WTC11 (cell line): Measurements from ENCODE around the gene SNRPB2. TPM values are rescaled to one million over a fixed set of nuclear protein-coding genes. Genes with fewer than 3 reads are reported as not detected.

Experiments
- ATF6 ChIP-seq: sonication (generic); formaldehyde crosslinking; IDR thresholded peaks from 2 replicates; pipeline ENCODE4 v1.8.1; 2023; ENCODE audit warnings: mild to moderate bottlenecking, missing genetic modification reagents
- CREM ChIP-seq: sonication (generic); formaldehyde crosslinking; IDR thresholded peaks from 2 replicates; pipeline ENCODE4 v1.8.1; 2022; ENCODE audit warnings: mild to moderate bottlenecking, missing genetic modification reagents, moderate library complexity
- FOXJ3 ChIP-seq: sonication (generic); formaldehyde crosslinking; IDR thresholded peaks from 2 replicates; pipeline ENCODE4 v1.9.0; 2021; ENCODE audit warnings: missing genetic modification reagents, mild to moderate bottlenecking, borderline replicate concordance
- GABPB1 ChIP-seq: sonication (generic); formaldehyde crosslinking; IDR thresholded peaks from 2 replicates; pipeline ENCODE4 v1.8.1; 2023; ENCODE audit warnings: mild to moderate bottlenecking, missing genetic modification reagents
- GTF2I ChIP-seq: fragments of 250-450 bp; sonication (Bioruptor Pico); conservative IDR thresholded peaks from 2 replicates; pipeline ENCODE4 v1.4.0; 2021; ENCODE audit warnings: mild to moderate bottlenecking
- HMGA2 ChIP-seq: fragments of 250-450 bp; sonication (Bioruptor Pico); IDR thresholded peaks from 2 replicates; pipeline ENCODE4 v1.4.0; 2021; ENCODE audit warnings: mild to moderate bottlenecking, moderate library complexity
- IRF2 ChIP-seq: sonication (generic); formaldehyde crosslinking; IDR thresholded peaks from 2 replicates; pipeline ENCODE4 v1.8.0; 2022; ENCODE audit warnings: low read depth, missing genetic modification reagents, borderline replicate concordance
- JAZF1 ChIP-seq: fragments of 250-450 bp; sonication (Bioruptor Pico); IDR thresholded peaks from 2 replicates; pipeline ENCODE4 v1.9.0; 2021; ENCODE audit warnings: moderate library complexity, mild to moderate bottlenecking, inconsistent platforms
- MYBL2 ChIP-seq: sonication (generic); formaldehyde crosslinking; IDR thresholded peaks from 2 replicates; pipeline ENCODE4 v1.8.1; 2023; ENCODE audit warnings: mild to moderate bottlenecking, moderate library complexity, missing genetic modification reagents
- NFATC4 ChIP-seq: fragments of 250-450 bp; sonication (Bioruptor Pico); IDR thresholded peaks from 2 replicates; pipeline ENCODE4 v1.9.0; 2021; ENCODE audit warnings: mild to moderate bottlenecking
- NR2C2 ChIP-seq: sonication (generic); formaldehyde crosslinking; IDR thresholded peaks from 2 replicates; pipeline ENCODE4 v1.8.0; 2022; ENCODE audit warnings: mild to moderate bottlenecking, missing genetic modification reagents
- PRDM15 ChIP-seq: sonication (generic); formaldehyde crosslinking; IDR thresholded peaks from 2 replicates; pipeline ENCODE4 v1.8.0; 2022; ENCODE audit warnings: missing genetic modification reagents
- SMAD4 ChIP-seq: sonication (generic); formaldehyde crosslinking; IDR thresholded peaks from 2 replicates; pipeline ENCODE4 v1.8.0; 2022; ENCODE audit warnings: mild to moderate bottlenecking, missing genetic modification reagents
- SP1 ChIP-seq: sonication (generic); formaldehyde crosslinking; conservative IDR thresholded peaks from 2 replicates; pipeline ENCODE4 v1.8.1; 2022; ENCODE audit warnings: missing genetic modification reagents
- TEAD1 ChIP-seq: sonication (generic); formaldehyde crosslinking; IDR thresholded peaks from 2 replicates; pipeline ENCODE4 v1.8.0; 2022; ENCODE audit warnings: mild to moderate bottlenecking, missing genetic modification reagents
- TP53 ChIP-seq: sonication (generic); formaldehyde crosslinking; IDR thresholded peaks from 2 replicates; pipeline ENCODE4 v1.8.1; 2023; ENCODE audit warnings: mild to moderate bottlenecking, missing genetic modification reagents
- ZBTB21 ChIP-seq: sonication (generic); formaldehyde crosslinking; IDR thresholded peaks from 2 replicates; pipeline ENCODE4 v1.8.1; 2023; ENCODE audit warnings: mild to moderate bottlenecking, missing genetic modification reagents, borderline replicate concordance
- ZNF138 ChIP-seq: sonication (generic); formaldehyde crosslinking; conservative IDR thresholded peaks from 2 replicates; pipeline ENCODE4 v1.8.1; 2022; ENCODE audit warnings: mild to moderate bottlenecking, moderate library complexity, missing genetic modification reagents
- ZNF232 ChIP-seq: sonication (generic); formaldehyde crosslinking; IDR thresholded peaks from 2 replicates; pipeline ENCODE4 v1.8.0; 2022; ENCODE audit warnings: mild to moderate bottlenecking, missing genetic modification reagents
- ZNF263 ChIP-seq: sonication (generic); formaldehyde crosslinking; IDR thresholded peaks from 2 replicates; pipeline ENCODE4 v1.8.1; 2022; ENCODE audit warnings: low read depth, mild to moderate bottlenecking, moderate library complexity, missing genetic modification reagents
- ZNF317 ChIP-seq: sonication (generic); formaldehyde crosslinking; IDR thresholded peaks from 2 replicates; pipeline ENCODE4 v1.8.1; 2023; ENCODE audit warnings: low read depth, mild to moderate bottlenecking, moderate library complexity, missing genetic modification reagents, borderline replicate concordance
- ZNF416 ChIP-seq: fragments of 250-450 bp; sonication (Bioruptor Pico); IDR thresholded peaks from 2 replicates; pipeline ENCODE4 v1.9.0; 2021; ENCODE audit warnings: mild to moderate bottlenecking, inconsistent platforms
- total RNA-seq: library from RNA; stranded (reverse); gene quantifications from 3 replicates; pipeline ENCODE4 v1.2.3, GENCODE V29; 2021
- TF ChIP-seq, protein P1 (sequence below): sonication (generic); formaldehyde crosslinking; IDR thresholded peaks from 2 replicates; pipeline ENCODE4 v1.8.1; 2022; ENCODE audit warnings: mild to moderate bottlenecking, missing genetic modification reagents, moderate library complexity, borderline replicate concordance
- TF ChIP-seq, protein P2 (sequence below): fragments of 250-450 bp; sonication (Bioruptor Pico); IDR thresholded peaks from 2 replicates; pipeline ENCODE4 v1.9.0; 2021; ENCODE audit warnings: mild to moderate bottlenecking, borderline replicate concordance
- TF ChIP-seq, protein P3 (sequence below): sonication (generic); formaldehyde crosslinking; IDR thresholded peaks from 2 replicates; pipeline ENCODE4 v1.8.1; 2022; ENCODE audit warnings: missing genetic modification reagents, borderline replicate concordance
- TF ChIP-seq, protein P4 (sequence below): sonication (generic); formaldehyde crosslinking; IDR thresholded peaks from 2 replicates; pipeline ENCODE4 v1.8.0; 2022; ENCODE audit warnings: mild to moderate bottlenecking, missing genetic modification reagents

SNRPB2 gene
- total RNA-seq, 1 experiment from 2014 or later: 88.3 TPM

DNA sequence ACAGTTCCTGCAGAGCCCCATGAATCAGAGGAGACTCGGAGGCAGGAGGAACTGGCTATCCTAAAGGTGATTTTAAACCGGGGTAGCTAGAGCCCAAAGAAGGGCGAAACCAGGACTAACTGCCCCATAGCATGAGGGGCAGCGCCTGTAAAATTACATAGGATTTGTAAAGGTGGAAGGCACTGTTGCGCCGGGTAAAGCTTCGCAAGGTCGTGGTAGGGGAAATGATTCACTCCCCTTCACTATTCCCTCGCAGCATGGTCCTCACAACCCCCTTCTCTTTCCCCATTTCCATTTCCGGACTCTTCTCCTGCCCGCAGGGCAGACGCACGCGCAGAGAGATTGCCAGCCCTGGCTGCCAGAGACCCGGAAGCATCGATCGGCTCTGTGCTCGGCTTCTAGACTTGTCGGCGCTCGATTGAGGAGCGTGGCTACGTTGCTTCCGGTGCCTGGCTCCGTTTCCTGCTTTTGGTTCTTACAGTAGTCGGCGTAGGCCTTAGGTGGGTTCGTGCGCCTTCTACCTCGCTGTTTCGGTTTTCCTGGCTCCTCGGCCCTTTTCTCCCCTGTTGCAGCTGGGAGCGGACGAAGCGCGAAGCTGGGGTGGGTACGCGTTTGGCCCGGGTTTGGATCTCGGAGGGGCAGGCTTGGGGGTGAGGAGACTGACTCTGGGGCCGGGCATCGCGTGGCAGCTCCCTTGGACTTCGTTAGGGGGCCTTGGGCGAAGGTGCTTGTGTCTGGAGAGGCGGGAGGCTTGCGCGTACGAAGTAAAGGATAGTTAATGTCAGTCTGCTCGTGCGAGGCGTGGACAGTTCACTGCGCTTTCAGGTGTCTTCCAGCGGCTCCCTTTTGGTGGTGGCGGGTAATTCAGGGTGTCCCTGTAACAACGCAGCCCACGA lies at the start of gene SNRPB2 (continued):
- peak; percentile 79 for TF ChIP-seq SP1 (CRISPR knock-in tag)
- TF ChIP-seq, protein P1, sequence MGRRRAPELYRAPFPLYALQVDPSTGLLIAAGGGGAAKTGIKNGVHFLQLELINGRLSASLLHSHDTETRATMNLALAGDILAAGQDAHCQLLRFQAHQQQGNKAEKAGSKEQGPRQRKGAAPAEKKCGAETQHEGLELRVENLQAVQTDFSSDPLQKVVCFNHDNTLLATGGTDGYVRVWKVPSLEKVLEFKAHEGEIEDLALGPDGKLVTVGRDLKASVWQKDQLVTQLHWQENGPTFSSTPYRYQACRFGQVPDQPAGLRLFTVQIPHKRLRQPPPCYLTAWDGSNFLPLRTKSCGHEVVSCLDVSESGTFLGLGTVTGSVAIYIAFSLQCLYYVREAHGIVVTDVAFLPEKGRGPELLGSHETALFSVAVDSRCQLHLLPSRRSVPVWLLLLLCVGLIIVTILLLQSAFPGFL: peak; percentile 77; the same call in 1 of the 2 replicates
- TF ChIP-seq PRDM15 (CRISPR knock-in tag): peak; percentile 86
- TF ChIP-seq, protein P2, sequence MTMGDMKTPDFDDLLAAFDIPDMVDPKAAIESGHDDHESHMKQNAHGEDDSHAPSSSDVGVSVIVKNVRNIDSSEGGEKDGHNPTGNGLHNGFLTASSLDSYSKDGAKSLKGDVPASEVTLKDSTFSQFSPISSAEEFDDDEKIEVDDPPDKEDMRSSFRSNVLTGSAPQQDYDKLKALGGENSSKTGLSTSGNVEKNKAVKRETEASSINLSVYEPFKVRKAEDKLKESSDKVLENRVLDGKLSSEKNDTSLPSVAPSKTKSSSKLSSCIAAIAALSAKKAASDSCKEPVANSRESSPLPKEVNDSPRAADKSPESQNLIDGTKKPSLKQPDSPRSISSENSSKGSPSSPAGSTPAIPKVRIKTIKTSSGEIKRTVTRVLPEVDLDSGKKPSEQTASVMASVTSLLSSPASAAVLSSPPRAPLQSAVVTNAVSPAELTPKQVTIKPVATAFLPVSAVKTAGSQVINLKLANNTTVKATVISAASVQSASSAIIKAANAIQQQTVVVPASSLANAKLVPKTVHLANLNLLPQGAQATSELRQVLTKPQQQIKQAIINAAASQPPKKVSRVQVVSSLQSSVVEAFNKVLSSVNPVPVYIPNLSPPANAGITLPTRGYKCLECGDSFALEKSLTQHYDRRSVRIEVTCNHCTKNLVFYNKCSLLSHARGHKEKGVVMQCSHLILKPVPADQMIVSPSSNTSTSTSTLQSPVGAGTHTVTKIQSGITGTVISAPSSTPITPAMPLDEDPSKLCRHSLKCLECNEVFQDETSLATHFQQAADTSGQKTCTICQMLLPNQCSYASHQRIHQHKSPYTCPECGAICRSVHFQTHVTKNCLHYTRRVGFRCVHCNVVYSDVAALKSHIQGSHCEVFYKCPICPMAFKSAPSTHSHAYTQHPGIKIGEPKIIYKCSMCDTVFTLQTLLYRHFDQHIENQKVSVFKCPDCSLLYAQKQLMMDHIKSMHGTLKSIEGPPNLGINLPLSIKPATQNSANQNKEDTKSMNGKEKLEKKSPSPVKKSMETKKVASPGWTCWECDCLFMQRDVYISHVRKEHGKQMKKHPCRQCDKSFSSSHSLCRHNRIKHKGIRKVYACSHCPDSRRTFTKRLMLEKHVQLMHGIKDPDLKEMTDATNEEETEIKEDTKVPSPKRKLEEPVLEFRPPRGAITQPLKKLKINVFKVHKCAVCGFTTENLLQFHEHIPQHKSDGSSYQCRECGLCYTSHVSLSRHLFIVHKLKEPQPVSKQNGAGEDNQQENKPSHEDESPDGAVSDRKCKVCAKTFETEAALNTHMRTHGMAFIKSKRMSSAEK: no peak
- TF ChIP-seq ATF6 (CRISPR knock-in tag): no peak
- no peak for TF ChIP-seq SMAD4 (CRISPR knock-in tag)
- TF ChIP-seq, protein P3, sequence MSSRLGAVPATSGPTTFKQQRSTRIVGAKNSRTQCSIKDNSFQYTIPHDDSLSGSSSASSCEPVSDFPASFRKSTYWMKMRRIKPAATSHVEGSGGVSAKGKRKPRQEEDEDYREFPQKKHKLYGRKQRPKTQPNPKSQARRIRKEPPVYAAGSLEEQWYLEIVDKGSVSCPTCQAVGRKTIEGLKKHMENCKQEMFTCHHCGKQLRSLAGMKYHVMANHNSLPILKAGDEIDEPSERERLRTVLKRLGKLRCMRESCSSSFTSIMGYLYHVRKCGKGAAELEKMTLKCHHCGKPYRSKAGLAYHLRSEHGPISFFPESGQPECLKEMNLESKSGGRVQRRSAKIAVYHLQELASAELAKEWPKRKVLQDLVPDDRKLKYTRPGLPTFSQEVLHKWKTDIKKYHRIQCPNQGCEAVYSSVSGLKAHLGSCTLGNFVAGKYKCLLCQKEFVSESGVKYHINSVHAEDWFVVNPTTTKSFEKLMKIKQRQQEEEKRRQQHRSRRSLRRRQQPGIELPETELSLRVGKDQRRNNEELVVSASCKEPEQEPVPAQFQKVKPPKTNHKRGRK: no peak
- TF ChIP-seq TEAD1: no peak; the same call in 1 of the 2 replicates
- TF ChIP-seq HMGA2 (CRISPR knock-in tag): no peak
- no peak for TF ChIP-seq ZNF317
- TF ChIP-seq NFATC4 (CRISPR knock-in tag): no peak
- no peak for TF ChIP-seq JAZF1 (CRISPR knock-in tag)
- no peak for TF ChIP-seq NR2C2 (CRISPR knock-in tag)
- TF ChIP-seq GABPB1 (CRISPR knock-in tag): peak; percentile 93
- no peak for TF ChIP-seq ZNF416 (CRISPR knock-in tag)
- no peak for TF ChIP-seq GTF2I (CRISPR knock-in tag)
- TF ChIP-seq ZNF138: no peak
- peak; percentile 97 for TF ChIP-seq CREM (CRISPR knock-in tag)
- peak; percentile 81; the same call in 1 of the 2 replicates for TF ChIP-seq TP53
- 0 out of 2 replicates have a peak, but pooled peaks have one; percentile 18 for TF ChIP-seq ZNF232
- no peak for TF ChIP-seq MYBL2 (CRISPR knock-in tag)
- no peak for TF ChIP-seq FOXJ3
- TF ChIP-seq ZNF263 (CRISPR knock-in tag): no peak
- peak; percentile 86; the same call in 1 of the 2 replicates for TF ChIP-seq ZBTB21
- TF ChIP-seq, protein P4, sequence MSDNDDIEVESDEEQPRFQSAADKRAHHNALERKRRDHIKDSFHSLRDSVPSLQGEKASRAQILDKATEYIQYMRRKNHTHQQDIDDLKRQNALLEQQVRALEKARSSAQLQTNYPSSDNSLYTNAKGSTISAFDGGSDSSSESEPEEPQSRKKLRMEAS (CRISPR knock-in tag): peak; percentile 87
- no peak for TF ChIP-seq IRF2
